ENCODE data around the gene CELSR1.

The CELSR1 gene, protein sequence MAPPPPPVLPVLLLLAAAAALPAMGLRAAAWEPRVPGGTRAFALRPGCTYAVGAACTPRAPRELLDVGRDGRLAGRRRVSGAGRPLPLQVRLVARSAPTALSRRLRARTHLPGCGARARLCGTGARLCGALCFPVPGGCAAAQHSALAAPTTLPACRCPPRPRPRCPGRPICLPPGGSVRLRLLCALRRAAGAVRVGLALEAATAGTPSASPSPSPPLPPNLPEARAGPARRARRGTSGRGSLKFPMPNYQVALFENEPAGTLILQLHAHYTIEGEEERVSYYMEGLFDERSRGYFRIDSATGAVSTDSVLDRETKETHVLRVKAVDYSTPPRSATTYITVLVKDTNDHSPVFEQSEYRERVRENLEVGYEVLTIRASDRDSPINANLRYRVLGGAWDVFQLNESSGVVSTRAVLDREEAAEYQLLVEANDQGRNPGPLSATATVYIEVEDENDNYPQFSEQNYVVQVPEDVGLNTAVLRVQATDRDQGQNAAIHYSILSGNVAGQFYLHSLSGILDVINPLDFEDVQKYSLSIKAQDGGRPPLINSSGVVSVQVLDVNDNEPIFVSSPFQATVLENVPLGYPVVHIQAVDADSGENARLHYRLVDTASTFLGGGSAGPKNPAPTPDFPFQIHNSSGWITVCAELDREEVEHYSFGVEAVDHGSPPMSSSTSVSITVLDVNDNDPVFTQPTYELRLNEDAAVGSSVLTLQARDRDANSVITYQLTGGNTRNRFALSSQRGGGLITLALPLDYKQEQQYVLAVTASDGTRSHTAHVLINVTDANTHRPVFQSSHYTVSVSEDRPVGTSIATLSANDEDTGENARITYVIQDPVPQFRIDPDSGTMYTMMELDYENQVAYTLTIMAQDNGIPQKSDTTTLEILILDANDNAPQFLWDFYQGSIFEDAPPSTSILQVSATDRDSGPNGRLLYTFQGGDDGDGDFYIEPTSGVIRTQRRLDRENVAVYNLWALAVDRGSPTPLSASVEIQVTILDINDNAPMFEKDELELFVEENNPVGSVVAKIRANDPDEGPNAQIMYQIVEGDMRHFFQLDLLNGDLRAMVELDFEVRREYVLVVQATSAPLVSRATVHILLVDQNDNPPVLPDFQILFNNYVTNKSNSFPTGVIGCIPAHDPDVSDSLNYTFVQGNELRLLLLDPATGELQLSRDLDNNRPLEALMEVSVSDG (N-terminal part only)

GRCh38 chr22:46537225-46537945 is at the start of gene CELSR1:
TSS of gene CELSR1 (minus strand) at chr22:46537620. CDS start at chr22:46537170, 450 bp downstream.
- peak; percentile 58 for DNase-seq

DNA sequence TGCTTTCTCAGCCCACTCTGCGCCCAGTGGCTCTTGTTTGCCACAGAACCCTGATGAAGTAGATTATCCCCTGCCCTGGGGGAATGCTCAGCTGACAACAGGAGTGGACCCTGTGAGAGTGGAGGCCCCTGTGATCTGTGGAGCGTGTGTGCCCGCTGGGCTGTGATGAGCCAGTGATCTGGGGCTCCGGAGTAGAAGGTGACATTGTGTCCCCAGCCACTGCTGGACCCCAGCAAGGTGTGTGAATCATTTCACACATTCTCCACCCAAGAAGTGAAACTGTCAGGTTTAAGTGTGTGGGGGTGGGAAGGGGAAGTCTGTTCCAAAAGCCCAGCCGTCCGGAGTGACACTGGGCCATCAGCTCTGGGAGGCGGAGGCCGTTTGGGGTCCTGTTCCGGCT is 49.6 kb upstream of the CELSR1 start:
- DNase-seq: peak; percentile 31

DNA sequence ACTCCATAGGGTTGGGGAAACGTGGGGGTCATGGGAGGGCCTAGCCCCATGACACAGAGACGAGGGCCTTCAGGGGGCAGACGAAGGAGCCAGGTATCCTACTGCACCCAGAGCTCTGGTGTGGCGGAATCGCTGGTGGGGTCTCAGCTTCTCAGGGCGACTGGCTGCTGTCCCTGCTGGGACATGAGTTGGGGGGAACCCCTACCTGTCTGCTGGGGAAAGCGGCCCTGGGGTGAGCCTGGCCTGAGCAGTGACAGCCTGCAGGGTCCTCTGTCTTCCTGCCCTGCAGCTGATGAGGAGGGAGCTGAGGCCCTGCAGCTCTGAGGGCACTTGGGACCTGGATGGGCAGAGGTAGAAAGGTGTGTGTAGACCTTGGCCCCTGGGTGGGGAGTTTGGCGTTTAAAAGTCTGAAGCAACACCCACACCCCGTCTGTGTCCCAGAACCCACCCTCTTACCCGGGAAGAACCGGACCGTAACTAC is 49.2 kb upstream of the CELSR1 start:
- DNase-seq: no peak

- DNase-seq: no peak
These were observed 48.7 kb upstream of the CELSR1 start for GRCh38 chr22:46586123-46586519.

DNA sequence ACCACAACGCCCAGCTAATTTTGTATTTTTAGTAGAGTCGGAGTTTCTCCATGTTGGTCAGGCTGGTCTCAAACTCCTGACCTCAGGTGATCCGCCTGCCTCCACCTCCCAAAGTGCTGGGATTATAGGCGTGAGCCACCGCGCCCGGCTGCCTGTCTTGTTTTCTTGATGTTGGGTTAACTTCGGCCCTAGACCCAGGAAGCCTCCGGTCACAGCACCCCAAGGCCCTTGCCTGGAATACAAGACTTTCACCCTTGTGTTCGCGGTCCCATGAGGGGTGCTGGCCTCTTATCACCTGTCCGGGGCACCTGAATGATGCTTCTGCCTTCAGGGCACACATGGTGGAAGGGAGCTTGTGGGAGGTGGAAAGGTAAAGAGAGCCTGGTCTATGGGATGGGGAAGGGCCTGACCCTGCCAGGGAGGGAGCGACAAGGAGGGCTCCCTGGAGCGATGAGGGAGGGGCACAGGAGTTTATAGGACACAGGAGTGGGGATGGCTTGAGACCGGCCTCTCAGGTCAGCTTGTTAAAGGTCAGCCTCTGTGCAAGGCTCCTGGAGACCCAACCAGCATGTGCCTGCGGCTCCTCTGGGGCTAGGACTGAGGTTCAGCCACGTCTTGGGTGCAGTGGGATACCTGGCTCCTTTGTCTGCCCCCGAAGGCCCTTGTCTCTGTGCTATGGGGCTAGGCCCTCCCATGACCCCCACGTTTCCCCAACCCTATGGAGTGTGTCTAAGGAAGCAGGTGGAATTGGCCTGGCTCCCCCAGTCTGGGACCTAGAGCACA is 48.1 kb upstream of the CELSR1 start:
- no peak for DNase-seq

DNA sequence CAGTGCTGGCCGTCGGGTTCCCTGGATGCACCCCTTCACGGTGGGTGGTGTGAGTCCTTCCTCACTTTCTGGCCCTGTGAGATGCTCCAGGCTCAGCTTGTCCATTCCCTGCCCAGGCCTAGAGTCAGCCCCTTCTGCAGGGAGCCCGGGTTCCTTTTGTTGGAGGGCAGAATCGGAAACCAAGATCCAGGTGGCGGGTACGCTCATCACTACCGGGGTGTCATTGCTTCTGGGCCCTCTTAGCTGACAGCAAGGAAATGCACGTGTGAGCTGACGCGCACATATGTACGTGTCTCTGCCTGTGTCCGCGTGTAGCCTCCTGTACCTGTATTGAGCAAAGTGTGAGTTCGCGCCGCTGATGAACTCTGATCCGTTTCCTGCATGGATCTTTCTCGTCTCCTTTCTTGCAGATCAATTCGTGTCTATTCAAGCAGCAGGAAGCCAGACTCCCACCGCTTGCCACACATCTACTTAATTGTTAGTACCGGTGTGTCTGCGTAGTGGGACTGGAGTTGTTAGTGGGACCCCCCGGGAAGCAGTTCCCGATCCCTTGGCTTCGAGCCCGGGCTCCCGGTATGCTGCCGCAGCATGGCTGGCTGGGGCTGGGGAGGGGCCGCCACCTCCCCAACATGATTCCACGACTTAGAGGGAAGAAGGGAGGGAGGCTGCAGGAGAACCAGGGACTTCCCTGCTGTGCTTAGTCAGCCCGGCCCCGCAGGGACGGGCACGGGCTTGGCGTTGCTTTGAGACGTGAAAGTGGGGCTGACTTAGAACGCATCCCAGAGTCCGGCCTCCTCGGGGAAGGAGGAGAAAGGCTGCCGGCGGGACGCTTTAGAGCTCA is 46.9 kb upstream of the CELSR1 start:
- no peak for DNase-seq

GRCh38 chr22:46583571-46583970 is 46.2 kb upstream of the CELSR1 start:
- no peak for DNase-seq

DNA sequence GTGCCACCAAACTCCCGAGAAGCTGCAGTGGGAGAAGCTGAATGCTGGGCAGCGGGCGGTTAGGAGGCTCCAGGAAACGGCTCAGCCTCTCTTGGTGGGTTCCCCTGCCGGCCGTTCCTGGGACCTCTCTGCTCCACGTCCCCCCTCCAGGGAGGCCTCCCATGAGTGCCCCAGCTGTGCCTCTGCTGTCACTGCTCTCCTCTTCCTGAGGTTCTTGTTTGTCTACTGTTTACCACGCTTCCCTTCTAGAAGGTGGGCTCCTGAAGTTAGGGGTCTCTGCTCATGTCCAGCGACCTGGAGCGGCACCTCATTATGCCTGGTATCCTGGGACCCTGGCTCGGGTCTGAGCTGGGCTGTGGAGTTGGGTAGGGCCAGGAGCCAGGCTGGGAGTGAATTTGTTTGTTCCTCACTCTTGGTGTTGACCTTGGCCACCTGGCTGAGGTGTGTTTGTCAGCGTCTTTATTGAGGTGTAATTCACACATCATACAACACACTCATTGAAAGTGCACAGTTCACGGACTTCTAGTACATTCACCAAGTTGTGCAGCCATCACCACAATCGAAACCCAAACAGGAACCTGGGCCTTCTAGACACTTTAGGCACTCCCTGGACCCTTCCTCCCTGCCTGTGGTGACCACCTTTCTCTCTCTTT is 45.0 kb upstream of the CELSR1 start:
- DNase-seq: no peak

DNA sequence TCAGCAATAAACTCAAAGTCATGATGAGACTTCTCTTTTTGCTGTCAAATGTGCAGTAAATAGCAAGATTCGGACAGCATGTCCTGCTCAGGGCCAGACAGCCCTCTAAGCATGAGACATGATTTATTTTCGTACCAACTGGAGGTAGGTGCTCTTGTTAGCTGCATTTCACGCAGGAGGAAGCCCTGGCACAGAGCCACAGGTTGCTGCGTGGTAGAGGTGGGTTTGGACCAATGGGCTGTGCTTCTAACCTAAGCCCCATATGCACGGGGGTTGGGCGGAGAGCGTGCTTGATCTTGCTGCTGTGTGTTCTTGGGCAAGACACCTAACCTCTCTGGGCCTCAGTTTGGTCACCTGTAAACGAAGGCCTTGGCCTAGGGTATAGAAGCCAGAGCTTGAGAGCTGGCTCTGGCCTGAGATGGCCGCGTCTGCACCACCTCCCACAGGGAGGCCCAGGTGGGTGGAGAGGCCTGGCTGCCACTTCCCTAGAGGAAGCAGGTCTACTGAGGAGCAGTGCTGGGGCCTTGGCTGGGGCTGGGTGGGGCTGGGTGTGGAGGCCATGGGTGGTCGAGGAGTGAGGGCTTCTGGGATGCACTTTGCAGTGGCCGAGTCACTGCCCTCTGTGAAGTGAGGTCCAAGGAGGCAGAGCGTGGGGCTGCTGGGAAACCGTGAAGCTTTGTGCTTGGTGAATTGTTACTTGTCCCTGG is 44.3 kb upstream of the CELSR1 start:
- DNase-seq: no peak

DNA sequence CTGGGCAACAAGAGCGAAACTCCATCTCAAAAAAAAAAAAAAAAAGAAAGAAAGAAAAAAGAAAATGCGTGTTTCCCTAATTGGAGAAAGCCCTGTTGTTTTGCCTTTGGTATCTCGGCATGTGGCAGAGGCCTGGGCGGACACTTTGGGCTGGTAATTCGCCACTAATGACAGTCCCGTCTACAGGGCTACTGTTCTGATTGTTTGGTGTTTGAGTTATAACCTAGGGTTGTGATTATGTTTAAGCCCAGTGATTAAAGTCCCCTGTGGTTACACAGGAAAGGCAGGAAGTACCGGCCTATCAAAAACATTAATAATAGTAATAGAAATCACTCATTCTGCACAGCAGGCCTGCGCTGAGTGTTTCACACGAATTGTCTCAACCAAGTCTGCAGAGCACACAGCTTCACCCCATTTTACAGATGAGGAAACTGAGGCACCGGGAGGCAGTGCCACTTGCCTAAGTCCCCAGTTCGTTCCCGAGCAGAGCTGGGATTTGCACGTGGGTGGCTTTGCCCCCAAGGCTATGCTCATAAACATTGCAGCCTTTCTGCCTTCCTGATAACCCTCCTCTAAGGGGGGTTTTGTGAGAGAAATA is 43.6 kb upstream of the CELSR1 start:
- no peak for DNase-seq

GRCh38 chr22:46579751-46580449 is 42.5 kb upstream of the CELSR1 start:
- no peak for DNase-seq

DNA sequence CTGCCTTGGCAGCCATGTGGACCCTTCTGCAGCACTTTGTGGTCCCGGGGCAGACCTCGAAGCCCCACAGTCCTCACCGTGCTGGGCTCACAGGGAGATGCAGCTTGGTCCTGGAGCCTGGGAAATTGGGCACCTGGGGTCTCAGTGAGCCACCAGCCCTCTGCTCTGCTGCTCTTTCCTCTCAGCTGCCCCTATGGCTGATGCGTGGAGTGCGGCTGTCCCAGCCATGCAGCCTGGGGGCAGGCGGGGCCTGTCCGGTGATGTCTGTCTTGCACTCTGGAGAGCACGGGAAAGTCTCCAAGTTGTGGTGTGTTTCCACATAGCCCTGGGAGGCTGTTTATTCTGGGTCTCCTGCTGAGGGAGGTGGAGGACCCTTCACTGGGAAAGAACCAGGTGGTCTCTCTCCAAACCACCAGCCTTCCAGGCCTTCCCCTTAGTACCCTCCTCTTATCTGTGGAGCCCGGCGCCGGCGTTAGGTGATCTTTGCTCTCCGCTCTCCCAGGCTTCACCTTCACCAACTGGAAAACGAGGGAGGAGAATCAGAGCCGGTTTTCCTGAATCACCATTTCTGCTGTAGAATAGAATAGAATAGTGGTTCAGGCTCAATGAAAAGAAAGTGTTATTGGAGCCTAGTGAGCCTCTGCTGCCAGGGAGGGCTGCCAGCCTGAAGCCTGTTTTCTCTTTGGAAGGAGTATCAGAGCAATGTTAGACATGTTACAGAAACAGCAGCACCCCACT is 41.6 kb upstream of the CELSR1 start:
- no peak for DNase-seq

DNA sequence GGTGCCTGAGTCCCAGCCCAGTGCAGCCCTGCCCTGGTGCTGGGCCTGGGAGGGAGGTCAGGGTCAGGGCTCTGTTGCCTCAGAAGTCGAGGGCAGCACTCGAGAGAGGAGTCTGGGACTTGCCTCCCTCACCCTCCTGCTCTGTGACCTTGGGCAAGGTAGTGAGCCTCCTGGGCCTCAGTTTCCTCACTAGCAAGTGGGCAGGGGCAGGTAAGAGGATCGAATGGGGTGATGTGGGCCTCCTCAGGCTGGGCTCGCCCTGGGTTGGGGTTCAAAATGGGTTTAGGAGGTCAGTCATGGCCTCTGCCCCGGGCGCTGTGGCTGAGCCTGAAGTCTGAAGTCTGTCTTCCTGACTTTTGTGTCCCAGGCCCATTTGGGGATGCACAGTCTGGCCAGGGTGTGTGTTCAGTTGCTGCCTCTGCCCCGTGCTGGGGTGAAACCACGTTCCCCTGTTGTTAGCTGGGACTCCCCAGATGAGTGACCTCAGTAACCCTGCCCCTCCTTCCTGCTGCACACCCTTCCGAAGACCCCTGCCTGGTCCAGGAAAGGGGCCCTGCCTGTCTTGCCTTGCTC is 40.9 kb upstream of the CELSR1 start:
- DNase-seq: no peak

- DNase-seq: no peak
These were observed 40.2 kb upstream of the CELSR1 start for GRCh38 chr22:46577368-46578249.

DNA sequence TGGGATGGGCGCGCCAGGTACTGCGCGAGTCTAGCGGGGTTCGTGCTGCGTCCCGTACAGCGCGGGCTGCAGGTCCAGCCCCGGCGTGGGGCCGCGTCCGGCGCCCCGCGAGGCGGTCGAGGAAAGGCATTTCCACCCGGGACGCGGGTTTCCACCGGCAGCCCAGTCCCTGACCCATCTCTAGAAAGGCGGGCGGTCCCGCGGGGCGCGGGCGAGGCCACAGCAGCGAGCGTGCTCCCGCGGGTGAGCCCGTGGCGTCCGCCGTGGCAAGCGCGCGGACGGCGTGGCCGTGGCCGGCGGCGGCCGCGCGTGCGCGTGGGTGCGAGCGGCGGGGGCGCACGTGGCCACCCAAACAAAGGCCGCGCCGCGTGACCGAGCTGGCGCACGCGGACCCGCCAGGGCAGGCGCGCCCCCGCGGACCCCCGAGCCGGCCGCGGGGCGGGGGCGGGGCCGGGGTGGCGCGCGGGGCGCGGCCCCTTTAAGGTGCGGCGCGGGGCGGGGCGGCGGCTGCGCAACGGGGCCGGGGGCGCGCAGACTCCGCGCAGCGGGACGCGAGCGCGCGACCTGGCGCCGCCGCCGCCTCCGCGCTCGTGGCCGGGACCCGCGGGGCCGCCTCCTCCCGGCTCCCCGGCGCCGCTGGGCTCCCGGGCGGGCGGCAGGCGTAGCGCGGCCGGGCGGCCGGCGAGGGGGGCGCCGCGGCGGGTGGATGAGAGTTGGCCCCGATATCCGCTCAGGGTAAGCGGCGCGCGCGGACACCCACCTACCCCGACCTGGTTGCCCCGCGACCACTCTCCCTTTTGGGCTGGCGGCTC is 39.3 kb upstream of the CELSR1 start:
- peak; percentile 65 for DNase-seq
